ENCODE results near the gene GCN1.

GRCh38 chr12:120100630-120101029, 93.9 kb downstream of the GCN1 start:
- no peak for TF ChIP-seq CTCF (tag by site-specific recombination; IDR thresholded peaks at IDR 0.05)
- TF ChIP-seq ZNF560 (tag by site-specific recombination; IDR thresholded peaks at IDR 0.05; ENCODE audit: borderline replicate concordance) = no peak
- TF ChIP-seq HOXD13 (CRISPR knock-in tag; IDR thresholded peaks at IDR 0.05; ENCODE audit: borderline replicate concordance) = no peak
- no peak for TF ChIP-seq ZBTB20 (tag by site-specific recombination; IDR thresholded peaks at IDR 0.05)
- TF ChIP-seq SP2 (tag by site-specific recombination; IDR thresholded peaks at IDR 0.05) = no peak
- no peak for TF ChIP-seq ZNF274 (IDR thresholded peaks at IDR 0.05; ENCODE audit: low read length)
- TF ChIP-seq ZNF274 (tag by site-specific recombination; IDR thresholded peaks at IDR 0.05; ENCODE audit: borderline replicate concordance) = no peak
- no peak for TF ChIP-seq PBX3 (CRISPR knock-in tag; IDR thresholded peaks at IDR 0.05)
- no peak for TF ChIP-seq PRDM10 (tag by site-specific recombination; IDR thresholded peaks at IDR 0.05)
- TF ChIP-seq ZFP3 (tag by site-specific recombination; IDR thresholded peaks at IDR 0.05; ENCODE audit: low read depth) = no peak
